NCI-H510A treated with DMSO at 0.1 percent for 48 hours (cell line): ENCODE measurements around the gene BCL11A.
A peak's percentile ranks its signal among the peaks of the same experiment; 100 is the strongest.

ENCODE experiments used
- DNase-seq: peaks from one replicate; lab custom pipeline; 2025; lab: John Stamatoyannopoulos, UW

Gene BCL11A

GRCh38 chr2:60544954-60545560 lies 8.4 kb downstream of the BCL11A start:
- no peak for DNase-seq

- no peak for DNase-seq
Observed at GRCh38 chr2:60544062-60544461, 9.4 kb downstream of the BCL11A start.

GRCh38 chr2:60541056-60541651 lies 12.3 kb downstream of the BCL11A start:
- DNase-seq = peak; percentile 27

- no peak for DNase-seq
Observed at GRCh38 chr2:60540074-60540473, 13.4 kb downstream of the BCL11A start.

GRCh38 chr2:60539140-60539539 lies 14.3 kb downstream of the BCL11A start:
- no peak for DNase-seq

GRCh38 chr2:60538101-60538500 lies 15.4 kb downstream of the BCL11A start:
- DNase-seq = no peak

- DNase-seq = no peak
Observed at GRCh38 chr2:60536746-60537145, 16.7 kb downstream of the BCL11A start.

GRCh38 chr2:60535685-60536312 lies 17.7 kb downstream of the BCL11A start:
- DNase-seq = no peak

GRCh38 chr2:60534892-60535684 lies 18.4 kb downstream of the BCL11A start:
- DNase-seq = no peak

- no peak for DNase-seq
Observed at GRCh38 chr2:60534052-60534685, 19.3 kb downstream of the BCL11A start.

- peak; percentile 47 for DNase-seq
Observed at GRCh38 chr2:60533101-60534051, 20.1 kb downstream of the BCL11A start.

GRCh38 chr2:60532421-60532820 lies 21.0 kb downstream of the BCL11A start:
- DNase-seq = no peak

- DNase-seq = peak; percentile 15
Observed at GRCh38 chr2:60531701-60532133, 21.7 kb downstream of the BCL11A start.

GRCh38 chr2:60530660-60531281 lies 22.7 kb downstream of the BCL11A start:
- DNase-seq = peak; percentile 96

GRCh38 chr2:60529785-60530627 lies 23.4 kb downstream of the BCL11A start:
- DNase-seq = no peak

GRCh38 chr2:60529136-60529784 lies 24.2 kb downstream of the BCL11A start:
- DNase-seq = no peak

GRCh38 chr2:60528281-60529020 lies 25.0 kb downstream of the BCL11A start:
- no peak for DNase-seq

- no peak for DNase-seq
Observed at GRCh38 chr2:60527762-60528161, 25.7 kb downstream of the BCL11A start.
